Endothelial cell of umbilical vein (primary cell): ENCODE data around the gene NFIA. TPM values are rescaled to one million over a fixed set of nuclear protein-coding genes. Genes with fewer than 3 reads are reported as not detected.

ENCODE experiments used
- BruUV-seq: library from RNA; stranded (reverse); fragments of 400-500 nt; replicated peaks from 2 replicates; lab custom pipeline; 2021; lab: Mats Ljungman, UMichigan
- CTCF ChIA-PET: fragments of 300-600, 350-600 bp; sonication (Branson Sonifier 250); formaldehyde crosslinking; loops from one replicate; lab custom pipeline; 2021; ENCODE audit warnings: antibody characterized with exemption, inconsistent platforms; lab: Charles Lee
- POLR2A ChIA-PET: fragments of 300-600, 350-600 bp; sonication (Branson Sonifier 250); formaldehyde crosslinking; loops from one replicate; lab custom pipeline; 2021; ENCODE audit warnings: antibody characterized with exemption, inconsistent platforms; lab: Charles Lee
- DNase-seq: peaks from one replicate; pipeline ENCODE4 v3.0.0-alpha.2; 2011; ENCODE audit warnings: low read depth, low spot score
- FAIRE-seq: peaks from 2 replicates; lab custom pipeline; 2011; peaks lifted over from hg19 to GRCh38; lab: Jason Lieb, UNC
- H2AFZ ChIP-seq: 2 replicates; pipeline ENCODE4 v1.6.0; 2012; ENCODE audit warnings: low read depth, low read length, control low read depth, inconsistent platforms
- H3K27ac ChIP-seq: 2 replicates; pipeline ENCODE4 v1.5.1; 2011; ENCODE audit warnings: low read depth, mild to moderate bottlenecking, control low read depth, low read length, moderate library complexity; ENCODE audit not compliant: insufficient read depth
- H3K27me3 ChIP-seq, 2 experiments: 2 replicates each; pipeline versions ENCODE4 v1.6.0 to v1.6.1; 2011; ENCODE audit warnings: low read length in 2 of 2, mixed read lengths in 1 of 2; ENCODE audit not compliant: control insufficient read depth in 2 of 2, insufficient read depth in 2 of 2
- H3K36me3 ChIP-seq, 2 experiments: 2 replicates in 1 of 2; 3 replicates in 1 of 2; pipeline ENCODE4 v1.5.1; 2011; ENCODE audit warnings: low read length in 2 of 2, mild to moderate bottlenecking in 1 of 2, moderate library complexity in 1 of 2; ENCODE audit not compliant: control insufficient read depth in 2 of 2, insufficient read depth in 2 of 2; ENCODE audit errors: extremely low read depth in 1 of 2
- H3K4me1 ChIP-seq: 3 replicates; pipeline ENCODE4 v1.5.1; 2011; ENCODE audit warnings: mild to moderate bottlenecking, low read length; ENCODE audit not compliant: control insufficient read depth, insufficient read depth; ENCODE audit errors: extremely low read depth
- H3K4me2 ChIP-seq: 2 replicates; pipeline ENCODE4 v1.6.1; 2011; ENCODE audit warnings: low read length, control low read depth, mixed read lengths; ENCODE audit not compliant: insufficient read depth
- H3K4me3 ChIP-seq, 3 experiments: fragments of 200-600 bp in 1 of 3; sonication (generic), shearing (Covaris generic) in 1 of 3; replicated peaks in 1 of 3; 2 replicates each; pipeline ENCODE4 v1.5.1; 2011 to 2016; ENCODE audit warnings: control low read depth in 3 of 3, low read length in 3 of 3, mild to moderate bottlenecking in 2 of 3, inconsistent platforms in 1 of 3, low read depth in 1 of 3, moderate library complexity in 1 of 3; ENCODE audit not compliant: insufficient read depth in 1 of 3
- H3K79me2 ChIP-seq: 2 replicates; pipeline ENCODE4 v1.6.0; 2012; ENCODE audit warnings: low read length, inconsistent platforms; ENCODE audit not compliant: control insufficient read depth, insufficient read depth
- H3K9ac ChIP-seq: replicated peaks from 2 replicates; pipeline ENCODE3; 2011; ENCODE audit warnings: low read length, control low read depth; ENCODE audit not compliant: insufficient read depth; ENCODE audit errors: extremely low read depth
- H3K9me1 ChIP-seq: replicated peaks from 3 replicates; pipeline ENCODE4 v1.6.0; 2011; ENCODE audit warnings: mild to moderate bottlenecking, low read length; ENCODE audit not compliant: control insufficient read depth, insufficient read depth; ENCODE audit errors: extremely low read depth
- H3K9me3 ChIP-seq: replicated peaks from 2 replicates; pipeline ENCODE4 v1.5.1; 2012; ENCODE audit warnings: low read length, inconsistent platforms; ENCODE audit not compliant: control insufficient read depth, insufficient read depth
- H4K20me1 ChIP-seq: replicated peaks from 2 replicates; pipeline ENCODE3; 2011; ENCODE audit warnings: mild to moderate bottlenecking, low read length; ENCODE audit not compliant: control insufficient read depth, insufficient read depth; ENCODE audit errors: extremely low read depth
- CTCF ChIP-seq, 2 donors: IDR thresholded peaks; 1 replicate in 1 of 2; 2 replicates in 1 of 2; pipeline ENCODE4 v1.5.1; 2011; ENCODE audit warnings: low read length in 2 of 2, mild to moderate bottlenecking in 2 of 2, moderate library complexity in 2 of 2, control low read depth in 1 of 2, inconsistent platforms in 1 of 2, low read depth in 1 of 2; ENCODE audit not compliant: insufficient read depth in 1 of 2; ENCODE audit errors: extremely low read depth in 1 of 2
- EZH2 ChIP-seq: IDR thresholded peaks from 2 replicates; pipeline ENCODE4 v1.6.1; 2012; ENCODE audit warnings: borderline replicate concordance, low read depth, mild to moderate bottlenecking, moderate library complexity, low read length, inconsistent platforms; ENCODE audit not compliant: severe bottlenecking
- FOS ChIP-seq: IDR thresholded peaks from 2 replicates; pipeline ENCODE4 v1.6.1; 2011; ENCODE audit warnings: mild to moderate bottlenecking, low read length, moderate library complexity, borderline replicate concordance; ENCODE audit not compliant: insufficient read depth
- GATA2 ChIP-seq: IDR thresholded peaks from 2 replicates; pipeline ENCODE4 v1.7.0; 2011; ENCODE audit warnings: low read depth, mild to moderate bottlenecking, moderate library complexity, mixed read lengths, low read length; ENCODE audit not compliant: insufficient read length, insufficient read depth
- JUN ChIP-seq: IDR thresholded peaks from 2 replicates; pipeline ENCODE4 v1.6.1; 2011; ENCODE audit warnings: borderline replicate concordance, low read depth; ENCODE audit not compliant: insufficient read length, insufficient read depth
- MAX ChIP-seq: IDR thresholded peaks from 2 replicates; pipeline ENCODE4 v1.6.1; 2011; ENCODE audit not compliant: insufficient read depth, insufficient read length
- MYC ChIP-seq: IDR thresholded peaks from one replicate; pipeline ENCODE4 v1.6.1; 2011; ENCODE audit warnings: mild to moderate bottlenecking, low read depth, low read length
- POLR2A ChIP-seq: IDR thresholded peaks from 2 replicates; pipeline ENCODE4 v1.6.1; 2012; ENCODE audit warnings: low read depth, mild to moderate bottlenecking, control low read depth, low read length
- POLR2AphosphoS5 ChIP-seq: IDR thresholded peaks from 2 replicates; pipeline ENCODE4 v1.6.1; 2012; ENCODE audit warnings: low read depth, mild to moderate bottlenecking, control low read depth, low read length, moderate library complexity; ENCODE audit not compliant: insufficient read depth
- dilution Hi-C: fragments of 300-500 bp; cut with MboI; formaldehyde crosslinking; loops from one replicate; pipeline ENCODE4 v1.15.0; 2019; ENCODE audit warnings: low sequenced_read_pairs; ENCODE audit not compliant: extremely low pct_ligation_motif_present
- intact Hi-C: fragments of 100-400 bp; cut with micrococcal nuclease; formaldehyde crosslinking; loops from one replicate; pipeline ENCODE4 v1.10.0; 2022
- polyA plus RNA-seq, 4 experiments: library from polyadenylated mRNA; depleted of rRNA in 3 of 4; stranded (reverse) in 3 of 4; unstranded in 1 of 4; fragments of >200 nt; gene quantifications; 2 replicates each; pipeline versions ENCODE4 v1.2.1 to v1.2.3, GENCODE V29; 2011 to 2012; ENCODE audit warnings: missing spikeins in 1 of 4
- total RNA-seq: library from RNA; stranded (reverse); gene quantifications from 2 replicates; pipeline ENCODE4 v1.2.3, GENCODE V29; 2021

Gene NFIA
- total and polyA plus RNA-seq, 2 donors (not counting 3 experiments of a cell fraction or from before 2014, with no cell fraction given), result 25.5 to 47.0 TPM

GRCh38 chr1:61190153-61190552 lies 107.8 kb downstream of the NFIA start:
- dilution Hi-C loops (no loop called here), intact Hi-C loops (no loop called here)
- no peaks in the 10 kb centered on the region for H3K4me1 ChIP-seq
- POLR2A ChIA-PET, result no interaction called here
- H3K79me2 ChIP-seq, result peaks cover 2% of the 10 kb centered on the region
- FAIRE-seq, result no peak
- no TSS peak for BruUV-seq
- no peaks in the 10 kb centered on the region for H3K9me1 ChIP-seq
- no peak for TF ChIP-seq FOS
- no peak for TF ChIP-seq GATA2
- TF ChIP-seq MYC, result no peak
- no peak for TF ChIP-seq MAX
- TF ChIP-seq POLR2A, result no peak
- no peak for TF ChIP-seq JUN
- no peak overlapping the region for H3K4me3 ChIP-seq
- CTCF ChIA-PET, result no interaction called here
- H3K27me3 ChIP-seq, result no peaks in the 10 kb centered on the region
- no peak overlapping the region for H3K27ac ChIP-seq
- DNase-seq, result no peak
- H3K9ac ChIP-seq, result no peak overlapping the region
- H2AFZ ChIP-seq, result no peak overlapping the region
- H3K4me2 ChIP-seq, result no peak overlapping the region
- H3K9me3 ChIP-seq, result no peaks in the 10 kb centered on the region
- H3K36me3 ChIP-seq, result no peaks in the 10 kb centered on the region
- no peaks in the 10 kb centered on the region for H4K20me1 ChIP-seq

GRCh38 chr1:61190618-61191432 lies 108.5 kb downstream of the NFIA start:
- CTCF ChIA-PET, result no interaction called here
- no peak overlapping the region for H2AFZ ChIP-seq
- no peak overlapping the region for H3K4me2 ChIP-seq
- no peak for DNase-seq
- no peak overlapping the region for H3K27ac ChIP-seq
- dilution Hi-C loops (no loop called here), intact Hi-C loops (no loop called here)
- peaks cover 2% of the 10 kb centered on the region for H3K79me2 ChIP-seq
- FAIRE-seq, result no peak
- POLR2A ChIA-PET, result no interaction called here
- TF ChIP-seq GATA2 (no peak), MAX (no peak), EZH2 (no peak), JUN (no peak), MYC (no peak), POLR2A (no peak), POLR2AphosphoS5 (no peak), FOS (no peak), CTCF (IDR thresholded peaks at IDR 0.05; ENCODE audit: extremely low read depth in 1 of 2, insufficient read depth in 1 of 2, low read depth in 1 of 2, low read length in 2 of 2) (no peak)
- no peaks in the 10 kb centered on the region for H3K9me1 ChIP-seq
- H3K4me3 ChIP-seq, result no peak overlapping the region
- no peaks in the 10 kb centered on the region for H3K4me1 ChIP-seq
- no peaks in the 10 kb centered on the region for H3K36me3 ChIP-seq
- no TSS peak for BruUV-seq
- no peaks in the 10 kb centered on the region for H4K20me1 ChIP-seq
- no peaks in the 10 kb centered on the region for H3K27me3 ChIP-seq
- no peaks in the 10 kb centered on the region for H3K9me3 ChIP-seq
- H3K9ac ChIP-seq, result no peak overlapping the region
